GM19397 (cell line): ENCODE measurements around the gene GPR50.

ENCODE experiments used
- ATAC-seq: cut with Tn5 transposase; IDR thresholded peaks from one replicate; pipeline ENCODE4 v1.9.1; 2021; ENCODE audit warnings: mild to moderate bottlenecking, moderate library complexity; ENCODE audit not compliant: unreplicated experiment

Gene GPR50

DNA sequence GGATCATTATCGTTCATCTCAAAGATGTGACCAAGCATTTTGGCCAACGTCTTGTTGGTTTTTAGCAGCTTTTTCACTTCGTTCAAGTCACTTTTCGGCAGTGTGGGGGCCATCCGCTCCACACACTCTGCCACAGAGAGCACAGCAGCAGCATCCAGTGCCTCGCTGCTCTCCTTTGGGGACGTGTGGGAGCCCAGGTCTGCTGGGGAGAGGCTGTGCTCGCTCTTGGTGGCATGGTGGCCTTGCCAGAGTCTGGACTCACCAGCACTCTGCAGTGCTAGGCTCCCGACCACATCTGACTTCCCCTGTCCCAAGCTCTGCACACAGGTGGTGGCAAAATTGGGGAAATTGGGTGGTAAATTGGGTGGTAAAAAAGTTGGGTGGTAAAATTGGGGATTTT, 50.6 kb downstream of the GPR50 start:
- no peak for ATAC-seq

- no peak for ATAC-seq
Measured at GRCh38 chrX:151227627-151228026, 51.2 kb downstream of the GPR50 start.

DNA sequence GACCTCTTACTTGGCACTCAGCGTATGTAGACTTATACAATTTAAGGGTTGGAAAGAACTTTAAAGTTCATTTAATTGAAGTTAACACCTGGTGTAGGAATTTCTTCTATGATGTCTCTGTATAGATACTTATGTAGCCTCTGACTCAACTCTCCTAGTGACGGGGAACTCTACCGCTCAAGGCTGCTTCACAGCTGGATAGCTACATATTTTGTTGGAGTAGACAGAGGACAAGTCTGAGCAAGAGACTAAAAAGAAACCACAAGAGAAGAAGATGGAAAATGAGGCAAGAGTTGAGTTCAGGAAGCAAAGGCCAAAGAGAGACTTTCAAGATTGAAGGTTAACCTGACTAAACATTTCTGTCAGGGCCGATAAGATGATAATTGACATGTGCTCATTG, 52.6 kb downstream of the GPR50 start:
- no peak for ATAC-seq
